DOHH2 (cell line): ENCODE results near the gene SLC25A22.

ENCODE experiments used
- H3F3A ChIP-seq: fragments of 200-600 bp; sonication (generic), shearing (Covaris generic); 2 replicates; pipeline ENCODE4 v1.6.0; 2016; ENCODE audit warnings: antibody characterized with exemption, mild to moderate bottlenecking; ENCODE audit not compliant: control insufficient read depth, insufficient read depth
- H3K27ac ChIP-seq: fragments of 200-600 bp; sonication (generic); 2 replicates; pipeline ENCODE4 v1.5.1; 2014; ENCODE audit warnings: low read depth, mild to moderate bottlenecking, low read length, moderate library complexity
- H3K27me3 ChIP-seq: fragments of 200-600 bp; sonication (generic); 2 replicates; pipeline ENCODE4 v1.6.1; 2014; ENCODE audit warnings: mild to moderate bottlenecking, low read length, mixed read lengths; ENCODE audit not compliant: control insufficient read depth
- H3K36me3 ChIP-seq: fragments of 200-600 bp; sonication (generic); 2 replicates; pipeline ENCODE4 v1.6.1; 2014; ENCODE audit warnings: mild to moderate bottlenecking, low read length, moderate library complexity, mixed read lengths; ENCODE audit not compliant: control insufficient read depth
- H3K4me1 ChIP-seq: fragments of 200-600 bp; sonication (generic); 2 replicates; pipeline ENCODE4 v1.6.1; 2014; ENCODE audit warnings: mild to moderate bottlenecking, low read length, mixed read lengths; ENCODE audit not compliant: control insufficient read depth
- H3K4me2 ChIP-seq: fragments of 200-600 bp; sonication (generic); 2 replicates; pipeline ENCODE4 v1.6.0; 2014; ENCODE audit warnings: mild to moderate bottlenecking, low read length, moderate library complexity
- H3K4me3 ChIP-seq: fragments of 200-600 bp; sonication (generic); 2 replicates; pipeline ENCODE4 v1.5.1; 2014; ENCODE audit warnings: mild to moderate bottlenecking, low read length, mixed read lengths
- H3K79me2 ChIP-seq: fragments of 200-600 bp; sonication (generic); 2 replicates; pipeline ENCODE4 v1.6.1; 2014; ENCODE audit warnings: mild to moderate bottlenecking, low read length, mixed read lengths; ENCODE audit not compliant: control insufficient read depth
- H3K9me2 ChIP-seq: fragments of 200-600 bp; sonication (generic); replicated peaks from 2 replicates; pipeline ENCODE4 v1.6.1; 2014; ENCODE audit warnings: mild to moderate bottlenecking, low read length, mixed read lengths; ENCODE audit not compliant: control insufficient read depth
- H3K9me3 ChIP-seq: fragments of 200-600 bp; sonication (generic); 2 replicates; pipeline ENCODE4 v1.6.1; 2014; ENCODE audit warnings: antibody characterized with exemption, low read length, mixed read lengths; ENCODE audit not compliant: control insufficient read depth, insufficient read depth
- H4K20me1 ChIP-seq: fragments of 200-600 bp; sonication (generic); 2 replicates; pipeline ENCODE4 v1.6.0; 2014; ENCODE audit warnings: low read depth, mild to moderate bottlenecking, antibody characterized with exemption, low read length, moderate library complexity; ENCODE audit not compliant: control insufficient read depth, insufficient read depth
- EZH2phosphoT487 ChIP-seq: fragments of 200-600 bp; sonication (generic); IDR thresholded peaks from 2 replicates; pipeline ENCODE4 v1.6.1; 2017; ENCODE audit warnings: borderline replicate concordance, mild to moderate bottlenecking, antibody characterized with exemption, low read length, moderate library complexity, mixed read lengths
- TF ChIP-seq, protein P1 (sequence below): fragments of 200-600 bp; sonication (generic); IDR thresholded peaks from one replicate; pipeline ENCODE4 v1.5.1; 2014; ENCODE audit warnings: antibody characterized with exemption, mild to moderate bottlenecking, low read depth, low read length; ENCODE audit not compliant: poor library complexity, severe bottlenecking

Gene SLC25A22

DNA sequence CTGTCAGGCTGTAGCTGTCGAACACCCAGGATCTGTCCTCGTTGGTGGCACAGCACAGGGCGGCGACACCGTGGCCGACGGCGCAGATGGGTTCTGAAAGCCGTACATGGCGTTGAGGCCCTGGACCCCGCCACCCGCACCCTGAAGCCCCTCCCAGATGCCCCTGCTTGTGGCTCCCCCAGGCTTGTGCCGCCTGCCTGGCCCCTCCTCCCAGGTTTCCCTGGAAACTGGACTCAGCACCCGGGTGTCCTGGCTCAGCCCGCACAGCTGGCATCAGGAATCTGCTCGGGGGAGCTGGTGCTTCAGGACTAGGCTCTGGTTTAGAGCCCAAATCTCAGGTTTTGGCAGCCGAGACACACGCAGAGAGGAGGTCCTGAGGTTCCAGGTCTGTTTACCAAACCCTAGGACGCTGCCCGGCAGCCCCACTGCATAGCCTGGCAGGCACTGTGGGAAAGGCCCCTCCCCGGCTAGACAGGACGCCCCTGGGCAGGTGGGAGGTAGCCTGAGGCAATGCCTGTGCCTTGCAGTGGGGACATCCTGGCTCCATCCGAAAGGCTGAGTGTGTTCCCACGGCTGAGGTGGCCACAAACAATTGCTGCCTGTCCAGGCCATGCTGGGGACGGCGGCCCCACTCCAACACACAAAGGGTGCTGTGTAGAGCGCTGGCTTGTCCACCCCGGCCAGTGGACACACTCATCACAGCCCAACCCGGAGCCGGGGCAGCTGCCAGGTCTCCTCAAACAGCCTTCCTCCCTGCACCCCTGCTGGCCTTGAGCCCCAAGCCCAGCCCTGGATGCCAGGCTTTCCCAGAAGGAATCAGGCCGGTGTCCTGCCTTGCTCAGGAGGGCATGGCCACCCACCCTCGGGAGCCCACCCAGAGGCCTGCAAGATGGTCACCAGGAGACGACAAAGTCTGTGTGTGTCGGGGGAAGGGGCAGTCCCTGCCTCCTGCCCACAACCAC lies 25.4 kb downstream of the SLC25A22 start:
- H3K36me3 ChIP-seq: peaks cover 59% of the 10 kb centered on the region
- H3K27ac ChIP-seq: no peak overlapping the region
- TF ChIP-seq, protein P1, sequence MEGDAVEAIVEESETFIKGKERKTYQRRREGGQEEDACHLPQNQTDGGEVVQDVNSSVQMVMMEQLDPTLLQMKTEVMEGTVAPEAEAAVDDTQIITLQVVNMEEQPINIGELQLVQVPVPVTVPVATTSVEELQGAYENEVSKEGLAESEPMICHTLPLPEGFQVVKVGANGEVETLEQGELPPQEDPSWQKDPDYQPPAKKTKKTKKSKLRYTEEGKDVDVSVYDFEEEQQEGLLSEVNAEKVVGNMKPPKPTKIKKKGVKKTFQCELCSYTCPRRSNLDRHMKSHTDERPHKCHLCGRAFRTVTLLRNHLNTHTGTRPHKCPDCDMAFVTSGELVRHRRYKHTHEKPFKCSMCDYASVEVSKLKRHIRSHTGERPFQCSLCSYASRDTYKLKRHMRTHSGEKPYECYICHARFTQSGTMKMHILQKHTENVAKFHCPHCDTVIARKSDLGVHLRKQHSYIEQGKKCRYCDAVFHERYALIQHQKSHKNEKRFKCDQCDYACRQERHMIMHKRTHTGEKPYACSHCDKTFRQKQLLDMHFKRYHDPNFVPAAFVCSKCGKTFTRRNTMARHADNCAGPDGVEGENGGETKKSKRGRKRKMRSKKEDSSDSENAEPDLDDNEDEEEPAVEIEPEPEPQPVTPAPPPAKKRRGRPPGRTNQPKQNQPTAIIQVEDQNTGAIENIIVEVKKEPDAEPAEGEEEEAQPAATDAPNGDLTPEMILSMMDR: no peak
- TF ChIP-seq EZH2phosphoT487: no peak
- H3K9me3 ChIP-seq: no peaks in the 10 kb centered on the region
- H3K9me2 ChIP-seq: no peaks in the 10 kb centered on the region
- H3F3A ChIP-seq: no peaks in the 10 kb centered on the region
- no peak overlapping the region for H3K4me3 ChIP-seq
- H3K79me2 ChIP-seq: peaks cover 52% of the 10 kb centered on the region
- H3K4me2 ChIP-seq: no peak overlapping the region
- H4K20me1 ChIP-seq: no peaks in the 10 kb centered on the region; the same call in 1 of the 2 replicates
- no peaks in the 10 kb centered on the region for H3K27me3 ChIP-seq
- H3K4me1 ChIP-seq: peaks cover 6% of the 10 kb centered on the region

DNA sequence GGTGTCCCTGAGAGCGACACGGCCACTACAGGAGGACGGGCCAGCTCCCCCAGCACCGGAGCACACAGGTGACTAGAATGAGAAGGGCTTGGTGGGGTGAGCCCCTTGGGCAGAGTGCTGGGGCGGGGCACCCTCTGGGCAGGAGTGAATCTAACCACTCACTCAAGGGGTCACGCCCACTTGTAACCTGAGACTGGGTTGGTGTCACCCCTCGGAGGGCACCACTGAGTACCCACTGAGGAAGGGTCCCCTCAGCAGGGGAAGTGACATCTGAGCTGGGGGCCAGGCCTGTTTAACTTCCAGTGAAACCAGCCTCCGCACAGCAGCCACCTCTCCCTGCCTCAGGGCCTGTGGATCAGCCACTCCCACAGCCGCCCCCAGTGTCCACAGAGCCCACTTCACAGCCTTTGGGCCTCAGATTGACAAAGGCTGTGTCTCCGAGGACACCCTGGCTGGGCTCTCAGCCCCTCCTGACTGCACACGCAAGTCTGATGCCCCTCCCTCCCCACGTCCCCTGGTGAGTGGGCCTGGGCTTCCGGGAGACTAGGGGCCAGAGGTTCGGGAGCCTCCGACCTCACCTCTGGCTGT lies 26.4 kb downstream of the SLC25A22 start:
- peaks cover 66% of the 10 kb centered on the region for H3K36me3 ChIP-seq
- H3K4me1 ChIP-seq: peaks cover 6% of the 10 kb centered on the region
- H3F3A ChIP-seq: peaks cover 5% of the 10 kb centered on the region
- no peaks in the 10 kb centered on the region for H3K27me3 ChIP-seq
- no peak overlapping the region for H3K27ac ChIP-seq
- H3K9me3 ChIP-seq: no peaks in the 10 kb centered on the region
- H3K79me2 ChIP-seq: peaks cover 44% of the 10 kb centered on the region
- H3K4me3 ChIP-seq: no peak overlapping the region
- no peak for TF ChIP-seq EZH2phosphoT487
- TF ChIP-seq, protein P1: no peak
- H3K4me2 ChIP-seq: no peak overlapping the region
- peaks cover 1% of the 10 kb centered on the region; the same call in 1 of the 2 replicates for H4K20me1 ChIP-seq
- no peaks in the 10 kb centered on the region for H3K9me2 ChIP-seq

DNA sequence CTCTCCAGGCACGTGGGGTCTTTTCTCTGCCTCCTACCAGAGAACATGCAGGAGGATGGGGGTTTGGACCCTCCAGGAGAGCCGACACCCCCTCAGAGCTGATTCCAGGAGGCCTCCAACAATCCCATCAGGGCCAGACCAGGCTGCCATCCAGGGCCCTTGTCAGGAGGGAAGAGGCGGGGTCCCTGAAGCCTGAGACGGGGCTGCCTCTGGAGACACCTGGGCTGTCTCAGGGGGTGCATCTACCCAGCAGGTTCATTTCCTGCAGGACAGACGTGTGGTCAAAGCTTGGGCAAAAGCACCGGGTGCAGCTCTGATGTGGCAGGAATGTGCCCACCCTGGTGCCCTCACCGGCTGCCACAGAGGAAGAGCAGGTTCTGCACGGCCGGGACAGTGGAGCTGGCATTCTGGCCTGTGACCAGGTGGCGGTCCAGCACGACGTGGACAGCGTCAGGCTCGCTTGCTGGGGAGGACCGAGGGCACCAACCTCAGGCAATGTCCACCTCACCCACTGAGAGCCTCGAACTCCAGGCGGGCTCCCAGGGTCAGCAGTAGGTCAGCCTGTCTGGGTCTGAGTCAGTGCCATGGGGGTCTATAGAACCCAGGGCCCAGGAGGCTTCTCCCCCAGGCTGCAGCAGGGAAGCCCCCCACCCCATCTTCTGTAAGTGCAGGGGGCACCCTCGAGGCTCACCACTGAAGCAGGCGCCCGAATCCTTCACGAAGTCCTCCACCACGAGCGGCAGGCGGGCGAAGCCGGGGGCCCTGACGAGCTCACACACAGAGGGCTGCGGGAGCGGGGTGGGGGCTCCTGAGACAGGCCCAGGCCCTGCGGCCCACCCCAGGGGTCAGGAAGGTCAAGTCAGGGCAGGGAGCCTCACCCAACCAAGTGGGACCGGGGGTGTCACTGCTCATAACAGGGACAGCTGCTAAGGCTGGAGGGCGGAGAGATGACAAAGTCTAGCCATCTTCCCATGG lies 27.2 kb downstream of the SLC25A22 start:
- Histone ChIP-seq H3K4me3 (no peak overlapping the region), H3K27me3 (no peaks in the 10 kb centered on the region), H3K4me1 (peaks cover 6% of the 10 kb centered on the region), H4K20me1 (peaks cover 3% of the 10 kb centered on the region; the same call in 1 of the 2 replicates), H3K9me2 (no peaks in the 10 kb centered on the region), H3K27ac (no peak overlapping the region), H3F3A (peaks cover 9% of the 10 kb centered on the region), H3K36me3 (peaks cover 72% of the 10 kb centered on the region), H3K79me2 (peaks cover 36% of the 10 kb centered on the region), H3K9me3 (no peaks in the 10 kb centered on the region), H3K4me2 (no peak overlapping the region)
- TF ChIP-seq, protein P1: no peak
- no peak for TF ChIP-seq EZH2phosphoT487
